ENCODE data around the gene THEM4. TPM values are rescaled to one million over a fixed set of nuclear protein-coding genes. Genes with fewer than 3 reads are reported as not detected.

Gene THEM4
- total and polyA plus RNA-seq, 2 of the 8 experiments (the other 6 are each of a cell fraction or from before 2014, with no cell fraction given): 9.9 to 11.2 TPM

DNA sequence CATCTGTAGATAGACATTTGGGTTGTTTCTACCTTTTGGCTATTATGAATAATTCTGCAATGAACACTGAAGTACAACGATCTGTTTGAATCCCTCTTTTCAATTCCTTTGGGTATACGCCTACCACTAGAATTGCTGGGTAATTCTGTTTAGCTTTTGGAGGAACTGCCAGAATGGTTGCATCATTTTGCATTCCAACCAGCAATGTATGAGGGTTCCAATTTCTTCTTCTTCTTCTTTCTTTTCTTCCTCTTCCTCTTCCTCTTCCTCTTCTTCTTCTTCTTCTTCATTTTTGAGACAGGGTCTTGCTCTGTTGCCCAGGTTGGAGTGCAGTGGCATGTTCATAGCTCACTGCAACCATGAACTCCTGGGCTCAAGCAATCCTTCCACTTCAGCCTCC is 42.0 kb downstream of the THEM4 start:
- Histone ChIP-seq H4K8ac (ENCODE audit: extremely low read depth, insufficient read depth, low read length) (no peak overlapping the region), H3K23me2 (ENCODE audit: low read depth, low read length) (no peaks in the 10 kb centered on the region), H2AFZ (ENCODE audit: low read length) (no peak overlapping the region), H3K79me2 (ENCODE audit: control insufficient read depth in 1 of 2, insufficient read depth in 2 of 2, low read length in 2 of 2) (no peaks in the 10 kb centered on the region), H3K9ac (replicated peaks in 1 of 4; ENCODE audit: extremely low read depth in 1 of 4, low read depth in 3 of 4, low read length in 3 of 4) (no peak overlapping the region), H4K5ac (ENCODE audit: insufficient read length, low read depth, low read length) (no peak overlapping the region), H2BK120ac (replicated peaks; ENCODE audit: low read depth, low read length) (no peak overlapping the region), H3K14ac (ENCODE audit: insufficient read length) (no peak overlapping the region), H3K27ac (ENCODE audit: low read depth, low read length) (no peak overlapping the region), H3K4me2 (ENCODE audit: insufficient read depth in 1 of 2, low read depth in 2 of 2, low read length in 2 of 2) (no peak overlapping the region), H3K23ac (ENCODE audit: insufficient read length) (no peak overlapping the region), H4K91ac (replicated peaks; ENCODE audit: insufficient read length, low read length) (no peak overlapping the region), H3K9me3 (ENCODE audit: insufficient read depth in 2 of 2, low read depth in 1 of 2, low read length in 1 of 2) (no peaks in the 10 kb centered on the region), H3K4me3 (ENCODE audit: extremely low read depth in 1 of 4, insufficient read depth in 2 of 4, low read depth in 3 of 4, low read length in 4 of 4) (no peak overlapping the region), H2BK12ac (ENCODE audit: low read depth, low read length) (no peak overlapping the region), H3K27me3 (replicated peaks in 1 of 4; ENCODE audit: control insufficient read depth in 3 of 4, extremely low read depth in 1 of 4, insufficient read depth in 3 of 4, low read length in 3 of 4) (peaks cover 4 to 23% (median 9%) of the 10 kb centered on the region in 4 experiments; a peak in 5 of 7 replicates), H3K36me3 (ENCODE audit: control insufficient read depth in 2 of 4, insufficient read depth in 4 of 4, low read length in 3 of 4) (no peaks in the 10 kb centered on the region), H3K56ac (replicated peaks; ENCODE audit: insufficient read length, low read depth, low read length) (no peak overlapping the region), H3K4ac (replicated peaks; ENCODE audit: insufficient read length, low read depth, low read length) (no peak overlapping the region), H2BK20ac (ENCODE audit: low read length) (no peak overlapping the region), H2AK5ac (ENCODE audit: low read depth, low read length) (no peak overlapping the region), H2BK15ac (ENCODE audit: low read length) (no peak overlapping the region), H3K79me1 (ENCODE audit: low read depth, low read length) (no peaks in the 10 kb centered on the region), H3K4me1 (replicated peaks in 1 of 4; ENCODE audit: control insufficient read depth in 3 of 4, insufficient read depth in 4 of 4, low read length in 3 of 4) (0 out of 7 replicates have a peak, but pooled peaks cover 0 to 4% (median 0%) of the 10 kb centered on the region in 4 experiments), H3K18ac (ENCODE audit: extremely low read depth, low read length) (no peak overlapping the region), H2BK5ac (ENCODE audit: low read depth, low read length) (no peak overlapping the region), H4K20me1 (replicated peaks in 1 of 2; ENCODE audit: control insufficient read depth in 1 of 2, insufficient read depth in 2 of 2, low read length in 2 of 2) (no peaks in the 10 kb centered on the region)
- FAIRE-seq (no peak), DNase-seq (ENCODE audit: low read depth in 1 of 2, low spot score in 2 of 2) (no peak)
- CTCF ChIA-PET (ENCODE audit: partially characterized antibody): interaction anchor here (1.3 kb wide), 1 partner anchor 147 kb away, joined by 3 read pairs; no protein-coding TSS in a partner anchor
- POLR2A ChIA-PET (ENCODE audit: partially characterized antibody): no interaction called here
- 89% methylated on average over 2 of the region's 2 CpGs; no CpG with 5 or more reads in 1 of the 2 experiments for WGBS, 2 experiments (ENCODE audit: extremely low coverage in 1 of 2, insufficient coverage in 1 of 2, insufficient read length in 1 of 2, insufficient replicate concordance in 2 of 2, low coverage in 1 of 2, low lambda C conversion rate in 2 of 2, missing lambda C conversion rate in 1 of 2)
- TF ChIP-seq RXRA (IDR thresholded peaks at IDR 0.05; ENCODE audit: insufficient read depth, low read depth, low read length) (no peak), NRF1 (IDR thresholded peaks at IDR 0.05; ENCODE audit: low read depth, low read length) (no peak), CHD2 (IDR thresholded peaks at IDR 0.05; ENCODE audit: low read length) (no peak), GTF2F1 (IDR thresholded peaks at IDR 0.05; ENCODE audit: borderline replicate concordance, low read depth, low read length) (no peak), POU5F1 (IDR thresholded peaks at IDR 0.05; ENCODE audit: low read depth, low read length) (no peak), SRF (IDR thresholded peaks at IDR 0.05; ENCODE audit: low read depth, low read length) (no peak), SIN3A (conservative IDR thresholded peaks at IDR 0.05 in 1 of 2, IDR thresholded peaks at IDR 0.05 in 1 of 2; ENCODE audit: low read depth in 1 of 2, low read length in 2 of 2) (no peak)
